NK-92 (cell line): ENCODE results near the gene TNFRSF12A.

Experiments
- DNase-seq: peaks from one replicate; lab custom pipeline; 2025; ENCODE audit not compliant: unreplicated experiment; lab: John Stamatoyannopoulos, UW

Gene TNFRSF12A

DNA sequence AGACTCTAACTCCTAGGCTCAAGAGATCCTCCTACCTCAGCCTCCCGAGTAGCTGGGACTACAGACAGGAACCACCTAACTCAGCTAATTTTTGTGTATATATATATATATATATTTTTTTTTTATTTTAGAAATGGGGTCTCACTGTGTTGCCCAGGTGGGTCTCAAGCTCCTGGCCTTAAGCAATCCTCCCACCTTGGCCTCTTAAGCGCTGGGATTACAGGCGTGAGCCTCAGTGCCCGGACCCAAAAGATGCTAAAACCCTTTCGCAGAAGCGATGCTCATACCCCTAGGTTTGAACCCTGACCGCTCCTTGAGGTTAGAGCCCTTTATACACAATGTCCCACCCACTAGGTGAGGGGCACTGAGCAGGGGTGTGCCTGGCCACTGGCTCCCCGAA is 9.7 kb upstream of the TNFRSF12A start:
- DNase-seq, result no peak

DNA sequence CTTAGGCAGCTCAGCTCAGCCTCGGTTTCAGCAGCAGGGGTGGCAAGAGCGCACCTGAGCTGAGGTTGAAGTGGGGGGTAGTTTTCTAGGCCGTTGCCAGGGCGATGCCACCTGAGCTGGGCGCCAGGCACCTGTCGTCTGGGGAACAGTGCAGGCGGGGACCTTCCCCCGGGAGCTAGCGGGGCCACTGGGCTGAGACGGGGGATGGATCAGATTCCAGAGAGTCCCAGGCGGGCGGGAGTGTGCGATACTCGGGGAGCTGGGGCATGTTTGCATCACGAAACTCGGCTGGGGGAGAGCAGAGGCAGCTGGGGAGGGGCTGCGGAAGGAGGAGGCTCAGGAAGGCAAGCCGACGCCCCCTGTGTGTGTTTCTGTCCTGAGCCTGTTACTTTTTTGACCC is 7.9 kb upstream of the TNFRSF12A start:
- no peak for DNase-seq

DNA sequence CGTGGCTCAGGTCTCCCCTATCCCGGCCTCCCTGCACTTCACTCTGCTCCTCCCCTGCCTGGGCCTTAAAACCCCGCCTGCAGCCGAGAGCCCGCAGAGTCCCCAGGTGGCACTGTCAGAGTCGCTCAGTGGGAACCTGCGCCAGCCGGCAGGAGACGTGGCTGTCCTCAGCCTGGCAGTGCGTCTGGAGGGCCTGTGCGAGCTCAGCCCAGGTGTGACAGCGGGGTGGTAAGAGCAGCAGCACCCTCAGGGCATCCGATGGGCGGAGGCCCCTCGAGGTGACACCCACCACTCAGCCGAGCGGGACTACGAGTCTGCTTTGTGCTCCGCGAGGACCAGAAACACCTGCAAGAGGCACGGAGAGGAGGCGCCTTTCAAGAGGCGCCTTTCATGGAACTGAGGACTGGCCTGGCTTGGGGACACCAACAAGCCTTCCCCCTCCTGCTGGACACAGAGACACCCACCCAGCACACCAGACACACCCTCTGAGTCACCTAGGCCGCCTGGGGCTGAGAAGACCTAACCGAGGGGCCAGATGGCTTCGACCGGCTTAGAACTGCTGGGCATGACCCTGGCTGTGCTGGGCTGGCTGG is 7.2 kb upstream of the TNFRSF12A start, which contains the start of gene CLDN9:
CLDN9 (plus strand) TSS at position 96 of the 593 bp plus-strand sequence; CDS start at position 536, 440 bp downstream.
- no peak for DNase-seq

DNA sequence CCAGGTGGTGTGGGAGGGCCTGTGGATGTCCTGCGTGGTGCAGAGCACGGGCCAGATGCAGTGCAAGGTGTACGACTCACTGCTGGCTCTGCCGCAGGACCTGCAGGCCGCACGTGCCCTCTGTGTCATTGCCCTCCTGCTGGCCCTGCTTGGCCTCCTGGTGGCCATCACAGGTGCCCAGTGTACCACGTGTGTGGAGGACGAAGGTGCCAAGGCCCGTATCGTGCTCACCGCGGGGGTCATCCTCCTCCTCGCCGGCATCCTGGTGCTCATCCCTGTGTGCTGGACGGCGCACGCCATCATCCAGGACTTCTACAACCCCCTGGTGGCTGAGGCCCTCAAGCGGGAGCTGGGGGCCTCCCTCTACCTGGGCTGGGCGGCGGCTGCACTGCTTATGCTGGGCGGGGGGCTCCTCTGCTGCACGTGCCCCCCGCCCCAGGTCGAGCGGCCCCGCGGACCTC is 6.6 kb upstream of the TNFRSF12A start:
- DNase-seq, result no peak

DNA sequence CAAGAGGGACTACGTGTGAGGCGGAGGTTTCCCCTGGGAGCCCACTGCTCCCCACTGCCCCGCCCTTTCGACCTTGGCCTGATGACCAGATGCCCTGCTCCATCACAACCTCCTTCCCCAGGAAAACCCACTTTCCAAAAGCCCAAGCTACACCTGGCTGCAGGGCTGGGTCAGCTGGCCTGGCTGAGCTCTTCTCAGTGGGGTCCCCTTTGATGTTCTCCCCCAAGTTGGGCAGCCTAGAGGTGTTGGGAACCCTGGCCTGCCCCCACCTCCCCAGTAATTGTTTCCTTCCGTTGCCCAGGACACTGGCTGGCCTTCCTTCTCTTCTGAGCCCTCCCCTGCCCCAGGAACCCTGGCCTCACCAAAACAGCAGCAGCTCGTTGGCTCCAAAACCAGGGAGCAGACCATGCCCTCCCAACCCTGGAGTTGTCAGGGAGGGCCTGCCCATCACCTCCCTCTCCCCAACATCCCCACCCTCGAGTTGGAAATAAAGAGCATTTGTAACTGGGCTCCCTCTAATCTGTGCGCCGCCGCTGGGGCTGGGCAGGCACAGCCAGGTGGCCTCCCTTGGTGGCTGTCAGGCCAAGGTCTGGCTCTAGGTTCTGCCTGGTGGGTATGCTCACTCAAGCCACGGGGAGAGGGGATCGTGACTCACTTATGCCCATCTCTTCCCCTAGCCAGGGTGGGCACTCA is 6.0 kb upstream of the TNFRSF12A start:
- no peak for DNase-seq

DNA sequence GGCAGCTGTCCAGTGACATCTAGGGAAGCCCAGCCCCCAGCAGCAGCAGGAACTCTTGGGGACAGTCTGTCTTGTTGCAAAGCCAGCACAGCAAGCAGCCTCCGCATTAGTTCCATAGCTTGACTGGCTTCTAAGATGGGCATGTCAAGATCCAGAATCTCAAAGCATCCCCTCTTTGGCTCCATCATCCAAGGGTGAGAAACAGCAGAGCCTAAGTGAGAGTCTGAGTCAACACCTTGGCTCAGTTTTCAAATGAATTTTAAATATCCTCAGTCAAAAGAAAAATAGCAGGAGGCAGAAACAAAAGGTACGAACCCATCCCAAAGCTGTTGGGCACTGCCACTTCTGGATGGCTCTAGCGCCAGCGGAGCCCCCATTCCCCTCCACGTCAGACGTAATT is 5.2 kb upstream of the TNFRSF12A start:
- no peak for DNase-seq

DNA sequence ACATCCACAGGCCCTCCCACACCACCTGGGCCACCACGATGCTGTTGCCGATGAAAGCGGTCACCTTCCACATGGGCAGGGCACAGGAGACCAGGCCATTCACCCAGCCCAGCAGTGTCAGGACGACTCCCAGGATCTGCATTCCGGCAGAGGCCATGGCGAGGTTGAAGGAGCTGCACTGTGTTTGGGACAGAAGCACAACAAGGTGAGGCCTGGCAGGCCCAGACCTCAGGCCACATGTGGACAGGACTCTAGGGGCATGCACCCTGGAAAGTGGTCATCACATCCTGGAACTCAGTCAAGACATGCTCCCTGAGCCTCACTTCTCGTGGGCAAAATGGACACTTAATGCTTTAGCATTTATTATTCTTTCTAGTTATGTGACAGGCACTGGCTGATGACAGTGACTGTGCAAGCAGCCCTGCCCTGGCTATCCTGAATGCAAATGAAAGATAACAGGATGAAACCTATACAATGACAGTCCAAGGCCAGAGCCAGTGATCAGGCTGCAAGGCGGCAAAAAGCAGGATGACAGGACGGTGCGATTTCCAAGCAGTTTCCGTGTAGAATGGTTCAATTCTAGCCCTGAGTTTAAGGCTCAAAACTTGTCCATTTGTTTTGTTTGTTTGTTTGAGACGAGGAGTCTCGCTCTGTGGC is 4.2 kb upstream of the TNFRSF12A start:
- DNase-seq, result no peak

DNA sequence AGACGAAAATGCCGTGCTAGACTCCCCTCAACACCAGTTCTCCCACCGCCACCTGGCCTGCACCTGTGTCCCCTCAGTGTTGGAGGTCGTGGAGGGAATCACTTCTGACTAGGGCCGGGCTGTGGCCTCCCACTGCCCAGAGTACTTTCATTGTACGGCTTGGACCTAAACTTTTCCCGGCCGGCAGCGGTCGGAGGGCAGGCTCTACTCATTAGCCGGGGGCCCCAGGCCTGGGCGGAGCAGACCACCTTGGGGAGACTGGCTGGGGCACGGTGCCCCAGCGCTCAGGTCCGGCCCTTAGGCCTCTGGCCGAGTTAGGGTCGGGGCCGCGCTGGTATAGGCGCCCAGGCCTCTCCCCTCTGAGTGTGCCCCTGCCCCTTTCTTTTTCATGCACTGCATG is 2.8 kb upstream of the TNFRSF12A start:
- no peak for DNase-seq

DNA sequence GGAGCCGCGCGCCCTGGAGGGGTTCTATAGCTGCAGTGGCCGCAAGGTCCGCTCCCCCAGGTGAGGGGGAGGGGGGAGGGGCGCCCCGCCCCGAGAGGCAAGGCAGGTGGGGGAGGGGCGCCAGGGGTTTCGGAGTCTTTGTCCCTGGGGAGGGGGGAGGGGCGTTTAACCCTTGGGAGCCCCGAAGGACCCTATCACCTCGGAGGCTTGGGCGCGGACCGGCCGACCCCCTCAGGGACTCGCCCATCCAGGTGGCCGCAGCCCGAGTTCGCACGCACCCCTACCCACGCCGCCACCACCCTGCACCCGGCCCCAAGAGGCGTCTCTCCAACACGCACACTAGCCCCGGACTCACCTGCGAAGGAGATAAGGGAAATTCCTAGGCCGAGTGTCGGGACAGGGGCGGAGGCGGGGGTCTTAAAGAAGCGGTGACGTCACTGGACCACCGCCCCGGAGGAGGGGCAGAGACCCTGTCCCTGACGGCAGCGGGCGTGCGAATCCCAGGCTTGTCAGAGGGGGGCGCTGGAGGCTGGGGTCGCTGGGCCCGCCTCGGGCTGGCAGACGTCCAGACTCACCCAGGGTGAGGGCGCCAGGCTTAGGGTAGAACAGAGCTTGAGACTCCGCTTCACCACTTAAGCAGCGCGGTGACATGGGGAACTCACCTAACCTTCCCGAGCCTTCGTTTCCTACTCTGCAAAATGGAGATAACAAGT is 2.2 kb upstream of the TNFRSF12A start, which contains the start of gene CLDN6:
CLDN6 (minus strand) TSS at position 390 of the 713 bp plus-strand sequence. CDS start 2,162 bp downstream, outside the sequence.
- no peak for DNase-seq

DNA sequence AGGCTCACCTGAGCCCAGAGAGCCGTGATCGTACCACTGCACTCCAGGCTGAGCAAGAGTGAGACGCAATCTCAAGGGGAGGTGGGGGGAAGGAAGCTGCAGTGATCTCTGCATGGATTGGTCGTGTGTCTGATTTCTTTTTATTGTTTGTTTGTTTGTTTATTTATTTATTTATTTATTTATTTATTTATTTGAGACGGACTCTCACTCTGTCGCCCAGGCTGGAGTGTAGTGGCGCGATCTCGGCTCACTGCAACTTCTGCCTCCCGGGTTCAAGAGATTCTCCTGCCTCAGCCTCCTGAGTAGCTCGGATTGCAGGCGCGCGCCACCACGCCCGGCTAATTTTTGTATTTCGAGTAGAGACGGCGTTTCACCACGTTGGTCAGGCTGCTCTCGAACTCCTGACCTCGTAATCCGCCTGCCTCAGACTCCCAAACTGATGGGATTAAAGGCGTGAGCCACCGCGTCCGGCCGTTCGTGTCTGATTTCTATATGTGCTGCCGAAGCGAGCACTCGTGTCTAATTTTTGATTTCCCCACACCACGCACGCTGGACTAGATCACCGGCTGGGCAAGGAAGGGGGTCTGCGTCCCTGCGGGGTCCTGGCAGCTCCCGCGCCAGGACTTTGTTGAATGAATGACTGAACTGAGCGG is 448 bp upstream of the TNFRSF12A start:
- no peak for DNase-seq

DNA sequence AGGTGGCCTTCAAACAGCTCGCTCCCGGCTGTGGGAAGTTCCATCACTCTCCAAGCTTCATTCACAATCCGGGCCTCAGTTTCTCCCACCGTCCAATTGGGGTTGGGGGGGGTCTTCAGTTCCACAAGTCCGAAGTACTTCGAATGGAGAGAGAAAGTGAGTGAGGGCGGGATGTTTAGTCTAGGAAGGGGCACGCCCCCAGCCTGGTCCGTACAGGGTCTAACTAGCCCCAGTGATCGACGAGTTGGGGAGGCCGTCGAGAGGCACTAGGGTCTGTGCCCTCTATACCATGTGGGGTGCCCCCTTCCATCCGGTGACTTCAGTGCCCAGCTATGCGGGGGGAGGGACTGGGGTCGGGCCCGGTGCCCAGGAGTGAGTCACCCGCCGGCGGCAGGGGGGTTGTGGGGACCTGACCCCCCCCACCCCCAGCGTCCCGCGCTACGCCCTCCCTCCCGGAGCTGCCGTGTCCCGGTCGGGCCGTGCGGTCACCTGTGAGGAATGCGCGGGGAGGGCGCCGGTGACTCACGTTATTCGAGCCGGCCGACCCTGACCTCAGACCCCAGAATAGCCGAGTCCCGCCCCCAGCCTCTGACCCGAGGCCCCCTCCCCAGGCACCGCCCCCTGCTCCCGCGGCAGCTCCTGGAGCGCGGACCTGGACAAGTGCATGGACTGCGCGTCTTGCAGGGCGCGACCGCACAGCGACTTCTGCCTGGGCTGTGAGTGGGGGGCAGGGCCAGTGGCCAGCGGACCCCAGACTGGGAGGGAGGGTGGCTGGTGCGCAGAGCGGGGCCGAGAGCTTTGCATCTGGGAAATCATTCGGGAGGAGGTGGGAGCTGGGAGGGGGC is 658 bp downstream of the TNFRSF12A start:
- DNase-seq, result no peak

DNA sequence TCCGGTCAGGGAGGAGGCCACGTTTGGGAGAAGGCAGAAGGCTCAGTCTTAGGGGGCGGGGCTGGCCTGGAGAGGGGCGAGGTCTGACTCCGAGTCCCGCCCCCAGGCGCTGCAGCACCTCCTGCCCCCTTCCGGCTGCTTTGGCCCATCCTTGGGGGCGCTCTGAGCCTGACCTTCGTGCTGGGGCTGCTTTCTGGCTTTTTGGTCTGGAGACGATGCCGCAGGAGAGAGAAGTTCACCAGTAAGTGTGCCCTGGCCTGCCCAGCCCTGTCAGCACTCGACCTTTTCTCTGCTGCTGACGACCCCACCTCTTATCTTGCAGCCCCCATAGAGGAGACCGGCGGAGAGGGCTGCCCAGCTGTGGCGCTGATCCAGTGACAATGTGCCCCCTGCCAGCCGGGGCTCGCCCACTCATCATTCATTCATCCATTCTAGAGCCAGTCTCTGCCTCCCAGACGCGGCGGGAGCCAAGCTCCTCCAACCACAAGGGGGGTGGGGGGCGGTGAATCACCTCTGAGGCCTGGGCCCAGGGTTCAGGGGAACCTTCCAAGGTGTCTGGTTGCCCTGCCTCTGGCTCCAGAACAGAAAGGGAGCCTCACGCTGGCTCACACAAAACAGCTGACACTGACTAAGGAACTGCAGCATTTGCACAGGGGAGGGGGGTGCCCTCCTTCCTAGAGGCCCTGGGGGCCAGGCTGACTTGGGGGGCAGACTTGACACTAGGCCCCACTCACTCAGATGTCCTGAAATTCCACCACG is 1.5 kb downstream of the TNFRSF12A start:
- no peak for DNase-seq

DNA sequence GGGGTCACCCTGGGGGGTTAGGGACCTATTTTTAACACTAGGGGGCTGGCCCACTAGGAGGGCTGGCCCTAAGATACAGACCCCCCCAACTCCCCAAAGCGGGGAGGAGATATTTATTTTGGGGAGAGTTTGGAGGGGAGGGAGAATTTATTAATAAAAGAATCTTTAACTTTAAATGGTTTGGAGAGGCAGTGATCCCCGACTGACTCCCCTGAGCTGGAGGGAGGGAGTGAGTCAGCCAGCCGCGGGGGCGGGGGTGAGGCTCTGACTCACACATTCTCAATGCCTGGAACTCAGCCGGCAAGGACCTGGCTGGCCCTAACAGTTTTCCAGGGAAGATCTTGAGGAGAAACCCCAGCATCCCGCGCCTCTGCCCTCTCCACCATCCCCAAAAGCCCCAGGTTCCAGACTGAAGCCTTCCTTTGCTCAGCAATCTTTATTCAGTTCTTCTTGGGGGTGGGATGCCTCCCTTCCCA is 2.1 kb downstream of the TNFRSF12A start:
- DNase-seq, result no peak

DNA sequence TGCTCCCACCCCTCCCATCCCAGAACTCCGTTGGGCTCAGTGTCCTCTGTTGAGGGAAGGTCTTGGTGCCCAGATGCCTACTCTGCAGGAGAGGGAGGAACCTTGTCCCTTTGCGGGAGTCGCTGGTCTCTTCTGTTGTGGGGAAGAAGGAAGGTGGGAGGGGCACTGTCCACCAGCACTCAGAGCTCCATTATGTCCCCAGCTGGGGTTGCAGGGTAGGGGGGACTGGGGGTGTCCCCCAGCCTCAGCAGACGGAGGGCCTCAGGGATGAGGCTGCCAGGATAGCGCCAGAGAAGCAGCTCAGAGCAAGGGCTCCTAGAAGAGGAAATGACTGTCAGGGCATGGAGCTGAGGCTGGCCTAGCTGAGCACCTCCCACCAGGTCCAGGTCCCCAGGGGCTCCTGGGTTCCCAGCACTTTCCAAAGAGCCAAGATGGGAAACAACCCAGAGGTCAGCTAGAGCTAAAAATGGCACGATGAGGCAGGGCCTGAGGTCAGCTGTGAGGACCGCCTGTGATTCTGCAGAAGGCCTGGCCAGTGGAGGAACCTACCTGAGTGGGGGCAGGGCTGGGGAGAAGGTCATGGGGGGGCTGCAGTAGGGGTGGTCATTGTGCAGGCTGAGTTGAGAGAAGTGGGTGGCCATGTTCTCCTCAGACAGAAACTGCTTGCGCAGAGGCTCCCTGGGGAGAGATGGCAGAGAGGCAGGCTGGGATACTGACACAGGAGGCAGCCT is 2.7 kb downstream of the TNFRSF12A start:
- DNase-seq, result no peak

DNA sequence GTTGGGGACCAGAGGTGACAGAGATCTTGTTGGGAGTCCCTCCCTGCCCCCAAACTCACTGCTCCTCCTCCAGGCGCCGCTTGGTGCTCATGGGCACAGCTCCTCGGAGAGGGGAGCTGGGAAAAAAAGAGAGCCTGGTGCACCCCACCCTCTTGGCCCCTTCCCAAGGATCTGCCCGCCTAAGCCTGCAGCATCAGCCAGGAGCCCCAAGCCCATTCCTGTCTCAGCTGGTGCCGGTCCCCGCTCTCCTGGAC is 3.2 kb downstream of the TNFRSF12A start:
- no peak for DNase-seq

DNA sequence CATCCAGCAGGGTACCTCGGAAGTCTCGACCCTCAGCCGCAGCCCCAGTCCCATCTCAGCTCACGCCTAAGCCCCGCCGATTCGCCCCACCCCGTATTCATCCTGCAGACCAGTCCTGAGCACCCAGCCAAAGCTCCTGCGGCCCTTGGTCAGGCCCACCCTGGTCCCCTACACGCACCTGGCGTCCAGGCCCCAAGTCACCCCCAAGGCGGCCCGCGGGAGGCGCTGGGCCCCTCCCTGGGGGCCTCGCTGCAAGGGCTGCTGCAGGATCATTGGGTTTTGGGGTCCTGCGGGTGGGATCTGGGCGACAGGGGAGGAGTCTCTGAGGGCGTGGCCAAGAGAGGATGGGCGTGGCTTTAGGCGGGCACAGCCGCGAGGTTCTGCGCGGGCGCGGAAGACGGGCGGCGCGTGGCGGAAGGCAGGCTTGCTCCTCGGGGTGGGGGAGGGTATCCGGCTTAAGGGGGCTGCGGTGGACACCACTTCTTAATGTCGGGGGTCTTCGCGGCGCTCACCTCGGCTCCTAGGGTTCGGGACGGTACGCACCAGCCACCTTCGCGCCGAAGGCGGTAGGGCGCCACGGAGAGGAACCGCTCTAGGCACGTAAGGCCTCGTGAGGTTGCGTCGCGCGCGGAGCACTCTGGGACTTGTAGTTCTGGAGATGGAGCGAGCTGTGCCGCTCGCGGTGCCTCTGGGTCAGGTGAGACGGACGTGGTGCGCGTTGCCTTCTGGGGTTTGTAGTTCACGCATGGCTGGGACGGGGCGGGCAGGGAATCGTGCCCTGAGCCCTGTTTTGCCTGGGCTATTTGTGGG is 3.7 kb downstream of the TNFRSF12A start, which contains the start of the genes HCFC1R1 and THOC6:
HCFC1R1 (minus strand) TSS at position 274 of the 810 bp plus-strand sequence; CDS start at position 273, 1 bp downstream.
THOC6 (plus strand) TSS at position 367 of the 810 bp plus-strand sequence; CDS start at position 659, 292 bp downstream.
- peak; percentile 65 for DNase-seq
